AG10803 (cell line): ENCODE data around the gene IGSF23.

Experiments
- DNase-seq: peaks from one replicate; pipeline ENCODE4 v3.0.0; 2010; ENCODE audit warnings: low read depth
- H3K4me3 ChIP-seq: 2 replicates; pipeline ENCODE4 v1.5.1; 2011; ENCODE audit warnings: mild to moderate bottlenecking, low read length, control low read depth
- CTCF ChIP-seq: conservative IDR thresholded peaks from 2 replicates; pipeline ENCODE4 v1.5.1; 2011; ENCODE audit warnings: mild to moderate bottlenecking, low read length, control low read depth, inconsistent platforms

IGSF23 gene

GRCh38 chr19:44635581-44636438, 22.4 kb downstream of the IGSF23 start:
- DNase-seq: peak; percentile 68
- H3K4me3 ChIP-seq: no peak overlapping the region
- TF ChIP-seq CTCF: no peak; the same call in 1 of the 2 replicates

GRCh38 chr19:44636439-44637389, 23.4 kb downstream of the IGSF23 start:
- no peak overlapping the region for H3K4me3 ChIP-seq
- DNase-seq: no peak
- TF ChIP-seq CTCF: no peak

- H3K4me3 ChIP-seq: no peak overlapping the region
- no peak for TF ChIP-seq CTCF
- DNase-seq: no peak
These were observed 24.0 kb downstream of the IGSF23 start for GRCh38 chr19:44637390-44637764.

GRCh38 chr19:44640518-44640917, 27.2 kb downstream of the IGSF23 start:
- H3K4me3 ChIP-seq: no peak overlapping the region
- DNase-seq: peak; percentile 85
- TF ChIP-seq CTCF: no peak

- H3K4me3 ChIP-seq: no peak overlapping the region
- no peak for TF ChIP-seq CTCF
- DNase-seq: no peak
These were observed 28.3 kb downstream of the IGSF23 start for GRCh38 chr19:44641501-44642265.

GRCh38 chr19:44642377-44642776, 29.0 kb downstream of the IGSF23 start:
- no peak overlapping the region for H3K4me3 ChIP-seq
- TF ChIP-seq CTCF: no peak
- no peak for DNase-seq
